Stimulated activated CD4-positive, alpha-beta T cell treated with anti-CD3 and anti-CD28 coated beads, TNF-alpha, amount 100 ng/mL, for 4 hours (primary cell): Measurements from ENCODE around the gene GEN1.

ENCODE experiments used
- DNase-seq, 3 experiments: peaks; one replicate each; pipeline ENCODE4 v3.0.0-alpha.2; 2020; ENCODE audit warnings: low read depth in 3 of 3

GEN1 gene

DNA sequence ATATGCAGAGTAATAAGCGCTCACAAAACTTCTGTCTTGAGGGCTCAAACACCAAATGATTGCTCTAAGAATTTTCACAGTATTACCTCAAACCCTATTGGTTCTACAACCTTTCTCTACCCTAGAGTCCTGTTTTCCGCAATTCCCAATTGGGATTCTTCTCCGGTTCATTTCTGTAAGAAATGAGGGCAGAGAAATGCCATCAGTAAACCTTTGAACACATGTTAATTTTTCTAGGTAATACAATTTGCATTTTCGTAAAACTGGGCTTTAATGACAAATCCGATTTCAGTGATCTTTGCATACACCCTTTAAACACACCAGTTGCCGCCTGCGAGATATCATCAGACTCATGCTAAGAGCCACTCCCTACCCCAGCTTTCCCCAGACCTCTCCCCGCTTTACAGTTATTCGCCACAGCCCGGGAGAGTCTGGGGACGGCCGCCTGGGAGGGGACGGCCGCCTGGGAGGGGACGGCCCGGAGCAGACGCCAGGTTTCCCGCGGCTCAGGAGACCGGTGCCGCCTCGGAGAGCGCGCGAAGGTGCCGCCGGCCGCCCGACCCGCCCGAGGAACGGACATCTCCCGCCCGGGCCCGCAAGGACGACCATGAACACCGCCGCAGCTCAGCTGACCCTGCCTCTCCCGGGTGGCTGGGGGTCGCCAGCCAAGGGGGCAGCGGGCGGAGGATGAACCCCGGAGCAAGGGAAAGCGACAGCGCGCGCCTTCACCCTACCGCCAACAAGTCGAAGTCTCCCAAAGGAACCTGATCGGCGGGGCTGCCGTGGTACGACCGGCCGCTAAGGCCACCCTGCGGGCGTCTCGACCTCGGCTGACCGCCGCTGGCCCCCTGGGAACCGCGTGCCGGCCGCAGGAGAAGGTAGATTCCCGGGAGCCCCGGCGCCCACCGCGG is 791 bp upstream of the GEN1 start:
- peak in 1 of 3 experiments; percentile 7 for DNase-seq

DNA sequence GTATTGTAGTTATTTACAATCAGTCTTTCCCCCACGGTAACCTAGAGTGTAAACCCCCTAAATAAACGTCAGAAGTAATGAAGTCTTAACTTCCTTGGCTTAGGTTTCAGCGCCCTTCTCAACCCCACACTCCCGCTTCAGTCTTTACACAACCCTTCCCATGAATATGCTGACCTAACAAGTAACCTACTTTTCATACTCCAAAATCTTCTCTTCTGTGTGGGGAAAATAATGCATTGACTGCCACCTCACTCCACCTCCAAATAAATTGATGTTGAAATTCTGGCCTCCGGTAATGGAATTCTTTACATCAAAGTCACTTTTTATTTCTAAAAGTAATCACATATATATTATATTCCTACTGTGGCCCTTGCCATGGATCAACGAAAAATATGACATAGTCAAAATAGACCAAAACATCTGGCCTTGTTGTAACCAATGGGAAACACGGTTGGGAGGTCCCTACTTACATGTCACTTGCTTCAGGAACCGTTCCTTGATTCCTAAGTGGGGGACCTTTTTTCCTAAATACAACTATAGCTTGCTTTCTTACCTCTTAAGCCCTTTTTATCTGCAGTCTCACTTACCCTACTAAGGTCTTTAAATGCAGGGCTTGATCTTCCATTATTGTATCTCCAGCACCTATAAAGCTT is 961 bp downstream of the GEN1 start:
- no peak for DNase-seq

DNA sequence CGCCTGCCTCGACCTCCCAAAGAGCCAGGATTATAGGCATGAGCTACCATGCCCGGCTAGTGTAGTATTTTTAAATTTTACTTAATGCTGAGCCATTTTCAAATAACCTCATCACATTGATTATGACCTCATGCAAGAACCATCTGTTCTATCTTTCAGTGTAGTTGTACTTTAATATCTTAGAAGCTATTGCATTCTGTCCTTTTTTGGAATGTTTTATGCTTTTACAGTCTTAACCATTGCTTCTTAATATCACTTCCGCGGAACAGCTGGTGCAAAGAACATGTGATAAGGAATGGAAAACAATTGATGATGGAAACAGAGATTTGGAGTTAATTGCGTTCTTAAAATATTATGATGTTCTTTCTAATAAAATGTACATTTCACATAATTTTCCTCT is 2.7 kb downstream of the GEN1 start:
- DNase-seq = no peak

DNA sequence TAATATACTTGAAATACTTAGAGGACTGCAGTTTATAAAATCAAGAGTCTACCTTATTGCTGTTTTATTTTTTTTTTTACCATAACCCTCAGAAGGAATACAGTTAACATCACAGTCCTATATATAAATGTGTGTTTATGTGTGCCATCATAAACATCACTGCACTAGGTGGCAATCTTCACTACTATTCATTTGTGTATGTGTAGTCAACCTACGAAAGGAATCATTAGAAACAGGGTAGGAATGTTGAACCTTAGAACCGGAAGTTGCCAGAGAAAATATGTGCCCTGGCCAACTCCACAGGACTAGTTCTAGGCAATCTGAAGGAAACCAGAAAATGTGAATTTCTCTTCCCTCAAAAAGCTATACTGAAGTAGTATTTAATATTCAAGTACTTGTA is 3.4 kb downstream of the GEN1 start:
- DNase-seq = no peak

DNA sequence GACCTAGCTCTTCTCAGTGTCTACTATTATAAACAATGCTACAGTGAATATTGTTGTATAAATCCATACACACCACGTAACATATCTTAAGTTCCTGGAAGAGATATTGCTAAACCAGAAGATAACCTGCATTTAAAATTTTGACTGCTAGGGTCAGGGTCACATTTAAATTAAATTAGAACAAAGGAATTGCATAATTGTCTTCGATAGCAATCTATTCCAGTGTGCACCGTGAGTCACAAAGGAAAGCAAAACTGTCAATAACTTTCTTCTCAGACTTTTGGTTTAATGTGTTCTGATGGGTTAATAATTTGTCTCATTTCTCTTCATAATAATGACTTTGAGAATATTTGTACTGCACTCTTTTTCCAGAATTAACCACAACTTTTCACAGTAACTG is 4.2 kb downstream of the GEN1 start:
- DNase-seq = no peak

DNA sequence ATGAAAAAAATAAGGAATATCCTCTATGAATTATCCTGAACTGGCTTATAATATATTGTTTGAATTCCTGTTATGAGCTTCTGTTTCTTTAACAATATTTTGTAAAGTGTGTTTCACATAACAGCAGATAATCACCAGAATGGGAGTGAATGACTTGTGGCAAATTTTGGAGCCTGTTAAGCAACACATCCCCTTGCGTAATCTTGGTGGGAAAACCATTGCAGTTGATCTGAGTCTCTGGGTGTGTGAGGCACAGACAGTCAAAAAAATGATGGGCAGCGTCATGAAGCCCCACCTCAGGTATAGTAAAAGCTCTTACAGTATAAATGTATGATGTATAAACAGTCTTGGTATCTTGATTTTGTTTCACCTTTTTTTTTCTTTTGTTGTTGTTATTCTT is 5.9 kb downstream of the GEN1 start:
- no peak for DNase-seq

DNA sequence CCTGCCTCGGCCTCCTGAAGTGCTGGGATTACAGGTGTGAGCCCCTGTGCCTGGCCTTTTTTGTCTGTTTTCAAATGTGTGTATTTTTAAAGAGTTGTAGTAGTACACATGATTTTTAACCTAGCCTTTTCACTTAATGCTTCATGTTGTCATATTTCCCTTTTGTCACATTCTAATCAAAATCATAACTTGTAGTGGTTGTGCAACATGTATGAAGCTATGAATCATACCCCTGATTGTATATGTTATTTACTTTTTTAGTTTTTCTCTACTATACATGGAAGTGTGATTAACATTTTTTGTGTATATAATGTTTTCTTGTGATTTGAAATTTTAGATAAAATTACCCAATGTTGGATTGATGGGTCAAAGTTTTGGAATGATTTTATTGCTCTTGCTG is 8.5 kb downstream of the GEN1 start:
- DNase-seq = no peak

DNA sequence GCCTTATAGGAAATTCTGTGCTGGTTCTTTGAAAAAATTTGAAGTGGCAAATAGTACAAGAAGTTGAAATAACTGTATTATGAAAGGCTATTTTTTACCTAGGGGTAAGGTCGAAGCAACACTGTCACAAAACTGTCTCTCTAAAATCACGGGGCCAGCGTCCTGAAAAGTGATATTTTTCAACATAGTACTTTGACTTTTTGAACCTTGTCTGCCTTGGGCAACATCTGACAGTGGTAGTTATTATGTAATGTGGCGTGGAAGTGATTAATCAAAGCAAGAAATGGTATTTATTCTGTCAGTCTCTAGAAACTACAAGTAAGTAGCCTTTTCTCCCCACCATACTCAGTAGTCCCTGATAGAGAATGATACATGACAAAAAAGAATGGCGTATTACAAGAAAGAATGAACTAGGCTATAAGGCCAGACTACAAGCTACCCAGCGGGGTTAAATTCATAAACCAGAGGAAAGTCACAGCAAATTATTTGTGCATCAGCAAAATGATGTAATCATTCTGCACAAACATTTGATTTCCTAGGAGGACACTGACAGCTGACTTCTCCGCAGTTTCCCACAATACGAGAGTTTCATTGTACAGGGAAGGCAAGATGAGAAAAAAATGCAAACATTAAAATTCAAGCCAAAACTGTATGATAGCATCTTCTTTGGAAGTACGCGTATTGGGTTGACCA is 9.8 kb downstream of the GEN1 start:
- no peak for DNase-seq

DNA sequence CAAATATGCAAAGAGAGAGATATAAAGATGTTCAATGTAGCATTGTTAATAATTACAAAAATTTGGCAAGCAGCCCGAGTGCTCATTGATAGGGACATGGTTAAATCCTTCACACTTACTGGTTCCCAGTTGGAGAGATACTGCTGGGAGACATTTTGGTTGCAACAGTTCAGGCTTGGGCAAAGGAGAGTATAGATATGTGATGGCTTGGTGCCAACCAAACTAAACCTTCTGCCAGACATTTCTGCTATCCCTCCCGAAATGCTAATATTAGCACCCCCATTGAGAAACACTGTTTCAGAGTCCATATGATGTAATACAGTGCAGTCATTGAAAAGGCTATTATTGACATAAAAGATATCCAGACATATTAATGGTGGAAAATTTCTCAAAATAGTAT is 11.5 kb downstream of the GEN1 start:
- no peak for DNase-seq

DNA sequence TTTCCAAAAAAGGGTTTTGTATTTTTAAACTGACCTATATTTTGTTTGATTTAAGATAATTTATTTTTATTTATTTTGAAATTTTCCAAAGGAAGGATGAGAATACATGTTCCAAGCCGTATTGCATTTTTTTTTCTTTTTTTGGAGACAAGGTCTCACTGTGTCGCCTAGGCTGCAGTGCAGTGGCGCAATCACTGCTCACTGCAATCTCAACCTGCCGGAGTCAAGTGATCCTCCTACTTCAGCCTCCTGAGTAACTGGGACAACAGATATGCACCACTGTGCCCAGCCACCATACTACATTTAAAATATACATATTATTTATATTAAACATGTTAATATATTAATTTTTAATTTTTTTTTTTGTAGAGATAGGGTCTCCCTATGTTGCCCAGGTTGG is 15.0 kb downstream of the GEN1 start:
- DNase-seq = no peak

DNA sequence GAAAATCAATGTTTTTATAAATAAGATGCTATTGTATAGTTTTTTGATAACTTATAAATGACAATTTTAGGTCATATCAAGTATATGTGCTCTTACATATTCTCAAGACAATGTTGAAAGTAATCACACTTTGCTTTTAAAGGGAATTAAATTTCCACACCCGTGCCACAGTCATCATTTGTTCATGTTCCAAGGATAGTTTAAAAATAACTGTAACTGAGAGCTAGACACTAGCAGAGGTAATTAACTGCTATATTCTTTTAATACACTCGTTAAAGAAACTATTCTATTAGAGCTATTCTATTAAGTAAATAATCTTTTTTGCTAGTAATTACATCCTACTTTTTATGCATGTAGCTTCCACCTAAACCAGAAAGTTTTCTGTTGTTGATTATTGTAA is 18.0 kb downstream of the GEN1 start:
- DNase-seq = no peak

DNA sequence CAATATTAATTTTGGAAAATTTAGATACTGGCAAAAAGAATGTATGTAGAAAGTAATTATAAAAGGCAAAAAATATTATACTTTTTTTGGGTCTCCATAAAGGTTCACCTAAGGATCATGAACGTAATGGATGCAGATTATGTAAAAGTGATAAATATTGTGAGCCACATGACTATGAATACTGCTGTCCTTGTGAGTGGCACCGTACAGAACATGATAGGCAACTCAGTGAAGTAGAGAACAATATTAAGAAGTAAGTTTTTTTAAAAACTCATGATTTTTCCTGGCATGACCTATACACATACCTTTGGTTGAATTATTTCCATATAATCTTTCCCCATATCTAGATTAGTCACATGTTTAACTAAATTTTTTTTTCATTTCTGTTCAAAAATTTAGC is 18.6 kb downstream of the GEN1 start:
- DNase-seq = no peak

DNA sequence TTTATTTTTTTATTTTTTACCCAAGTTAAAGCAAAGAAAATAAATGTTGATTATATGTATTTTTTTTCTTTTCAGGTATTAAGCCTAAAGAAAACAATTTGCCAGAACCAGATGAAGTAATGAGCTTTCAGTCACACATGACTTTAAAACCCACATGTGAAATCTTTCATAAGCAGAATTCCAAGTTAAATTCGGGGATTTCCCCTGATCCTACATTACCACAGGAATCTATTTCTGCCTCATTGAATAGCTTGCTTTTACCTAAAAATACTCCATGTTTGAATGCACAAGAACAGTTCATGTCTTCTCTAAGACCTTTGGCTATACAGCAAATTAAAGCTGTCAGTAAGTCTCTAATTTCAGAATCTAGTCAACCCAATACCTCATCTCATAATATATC is 26.6 kb downstream of the GEN1 start:
- DNase-seq = no peak

DNA sequence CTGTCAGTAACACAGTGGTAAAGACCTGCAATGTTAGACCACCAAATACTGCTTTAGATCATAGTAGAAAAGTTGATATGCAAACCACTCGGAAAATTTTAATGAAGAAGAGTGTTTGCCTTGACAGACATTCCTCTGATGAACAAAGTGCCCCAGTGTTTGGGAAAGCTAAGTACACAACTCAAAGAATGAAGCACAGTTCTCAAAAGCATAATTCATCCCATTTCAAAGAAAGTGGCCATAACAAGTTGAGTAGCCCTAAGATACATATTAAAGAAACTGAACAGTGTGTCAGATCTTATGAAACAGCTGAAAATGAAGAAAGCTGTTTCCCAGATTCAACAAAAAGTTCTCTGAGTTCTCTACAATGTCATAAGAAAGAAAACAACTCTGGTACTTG is 27.5 kb downstream of the GEN1 start:
- DNase-seq = no peak

DNA sequence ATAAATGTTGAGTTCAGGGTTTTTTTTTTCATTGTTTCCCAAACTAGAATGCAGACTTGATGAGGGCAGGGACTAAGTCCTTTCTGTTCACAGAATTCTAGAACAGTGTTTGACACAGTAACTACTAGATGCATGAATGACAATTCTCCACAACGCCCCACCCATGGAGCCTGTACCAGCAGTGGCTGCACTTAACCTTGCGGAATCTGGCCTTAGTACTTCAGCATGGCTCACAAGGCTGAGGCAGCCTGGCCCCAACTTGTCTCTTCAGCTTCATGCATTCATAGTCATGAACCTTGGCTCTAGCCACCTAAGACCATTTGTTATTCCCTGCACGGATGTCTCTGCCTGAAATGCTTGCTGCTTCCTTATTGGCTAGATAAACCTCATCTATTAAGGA is 32.8 kb downstream of the GEN1 start:
- no peak for DNase-seq

DNA sequence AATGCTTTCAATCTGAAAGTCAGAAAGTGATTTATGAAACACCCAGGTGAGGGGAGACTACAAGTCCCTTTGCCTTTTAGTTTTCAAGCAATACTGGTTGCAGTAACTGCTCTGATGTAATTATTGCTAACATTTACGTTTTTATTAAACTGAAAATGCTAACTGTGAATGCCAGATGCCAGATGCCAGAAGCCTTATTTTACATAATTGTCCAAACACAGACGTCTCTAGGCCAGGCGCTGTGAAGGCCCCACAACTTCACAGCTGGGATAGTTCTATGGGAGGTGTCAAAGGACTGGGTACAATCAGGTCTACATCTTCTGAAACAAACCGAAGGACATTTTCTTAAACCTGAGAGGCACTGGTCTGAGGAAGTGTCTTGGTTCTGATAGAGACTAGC is 34.8 kb downstream of the GEN1 start:
- no peak for DNase-seq

DNA sequence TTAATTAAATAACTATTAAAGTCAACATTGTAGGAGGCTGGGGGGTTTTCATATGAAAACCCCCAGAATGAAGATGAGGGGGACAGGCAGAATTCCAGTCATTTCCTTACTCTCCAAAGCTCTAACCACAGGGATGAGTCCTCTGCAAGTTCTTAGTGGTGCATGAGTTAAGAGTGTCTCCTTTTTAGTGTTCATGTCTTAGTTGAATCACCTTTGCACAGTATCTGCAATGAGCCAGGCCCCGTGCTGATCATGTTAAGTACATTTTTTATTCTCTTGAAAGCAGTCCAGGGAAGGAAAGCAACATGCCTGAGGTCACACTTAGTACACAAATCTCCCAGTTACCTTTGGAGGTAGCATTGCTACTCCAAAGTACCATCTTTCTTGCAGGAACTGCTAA is 36.6 kb downstream of the GEN1 start:
- no peak for DNase-seq

DNA sequence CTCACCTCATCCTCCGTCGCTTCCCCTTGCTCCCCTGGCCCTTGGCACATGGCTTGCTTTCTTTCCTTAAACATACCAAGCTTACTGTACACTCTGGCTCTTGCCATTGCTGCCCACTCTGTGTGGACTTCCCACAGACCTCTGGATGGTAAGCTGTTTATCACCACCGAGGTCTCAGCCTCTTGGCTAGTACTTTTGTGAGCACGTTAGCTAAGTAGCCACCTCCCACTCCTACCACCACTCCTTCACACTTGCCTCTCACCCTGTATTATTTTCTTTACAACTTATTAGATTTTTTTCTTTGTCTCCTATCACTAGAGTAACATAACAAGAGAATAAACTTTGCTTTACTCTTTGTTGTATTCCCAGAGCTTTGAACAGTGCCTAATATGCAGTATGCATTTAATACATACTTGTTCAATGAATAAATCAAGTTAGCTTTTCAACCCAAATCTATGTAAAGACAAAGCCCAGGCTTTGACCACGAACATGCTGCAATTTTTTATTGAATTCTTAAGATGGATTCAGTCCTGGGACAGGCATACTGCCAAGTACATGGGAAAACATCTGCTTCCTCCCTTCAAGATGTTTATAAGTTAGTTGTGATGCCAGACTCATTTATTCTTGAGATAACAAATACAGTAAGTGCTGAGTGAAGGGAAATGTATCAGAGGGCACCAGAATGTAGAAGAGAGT is 37.3 kb downstream of the GEN1 start:
- DNase-seq = no peak

DNA sequence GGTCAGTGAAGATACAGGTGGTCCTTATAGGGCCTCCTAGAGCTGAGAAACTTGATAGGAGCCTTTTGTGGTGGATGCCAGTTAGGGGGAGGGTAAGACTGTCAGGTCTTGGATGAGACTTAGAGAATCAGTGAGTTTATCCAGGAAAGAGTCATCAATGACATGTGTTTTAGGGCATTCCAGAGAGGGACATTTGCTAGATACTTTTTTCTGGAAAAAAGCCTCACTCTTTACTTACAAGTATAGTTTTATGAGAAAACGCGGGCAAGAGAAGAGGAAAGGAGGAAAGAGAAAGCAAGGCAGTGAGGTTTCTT is 37.8 kb downstream of the GEN1 start:
- DNase-seq = no peak

DNA sequence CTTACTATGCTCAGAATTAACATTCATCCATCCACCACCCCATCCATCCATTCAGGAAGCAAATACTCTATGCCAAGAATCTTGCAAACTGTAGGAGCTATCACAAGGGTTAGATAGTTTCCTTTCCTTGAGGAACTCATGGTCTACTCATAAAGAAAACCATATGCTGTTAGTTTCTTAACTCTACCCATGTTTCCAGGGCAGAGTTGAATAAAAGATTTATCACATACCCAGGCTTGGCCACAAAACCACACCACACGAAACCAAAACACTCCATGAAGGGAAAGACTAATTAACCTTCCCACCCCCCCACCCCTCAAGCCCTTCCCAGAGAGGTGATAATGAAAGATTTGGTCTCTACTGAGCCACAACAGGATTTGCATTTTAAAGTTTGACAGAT is 38.6 kb downstream of the GEN1 start:
- DNase-seq = no peak

DNA sequence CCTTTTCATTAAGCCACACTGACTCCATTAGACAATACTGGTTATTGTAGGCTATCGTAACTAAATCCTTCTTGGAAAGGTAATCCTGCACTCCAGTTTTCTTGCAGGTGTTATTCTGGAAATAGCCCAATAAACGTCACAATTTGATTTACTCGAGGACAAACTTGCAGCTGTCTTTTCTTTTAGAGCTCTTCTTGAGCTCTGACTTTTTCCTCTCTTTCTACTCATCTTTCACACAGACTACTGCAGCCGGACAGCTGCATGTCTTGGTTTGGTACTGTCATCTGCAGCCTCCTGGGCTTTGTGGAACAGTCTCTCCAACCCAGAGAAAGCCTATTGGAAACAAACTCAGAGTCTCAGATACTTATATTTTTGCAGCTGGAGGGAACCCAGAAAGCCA is 39.4 kb downstream of the GEN1 start:
- DNase-seq = no peak

DNA sequence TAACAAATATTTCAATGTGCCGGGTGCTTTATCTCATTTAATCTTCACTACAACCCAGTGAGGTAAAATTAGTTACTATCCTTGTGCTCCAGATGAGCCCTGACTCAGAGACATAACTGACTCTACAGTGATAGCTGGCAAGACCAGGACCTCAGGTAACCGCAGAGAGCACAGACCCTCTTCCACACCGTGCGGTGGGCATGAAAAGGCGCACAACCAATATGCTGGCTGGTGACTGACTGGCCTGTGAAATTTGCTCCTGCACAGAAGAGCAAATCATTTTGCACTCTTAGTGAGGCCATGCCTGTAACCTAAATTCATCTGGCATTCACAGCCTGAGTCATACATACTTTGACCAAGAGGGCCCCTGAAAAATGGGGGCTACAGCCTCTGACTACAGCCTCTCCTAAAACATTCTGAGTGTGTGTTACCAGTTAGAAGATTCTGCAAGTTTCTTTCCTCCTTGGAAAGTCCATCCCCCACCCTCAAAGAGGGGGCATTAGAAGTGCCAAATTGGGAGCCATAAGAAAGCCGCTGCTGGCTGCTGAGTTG is 39.9 kb downstream of the GEN1 start:
- DNase-seq = no peak
